HG02981 (cell line): ENCODE results near the gene SUN5.
"Not testable (repeated sequence)": the region's sequence is repeated elsewhere in the genome, so short reads cannot be mapped to it uniquely, and the experiment has no call there.

Experiments used
- ATAC-seq: cut with Tn5 transposase; IDR thresholded peaks from one replicate; pipeline ENCODE4 v1.9.1; 2021; ENCODE audit warnings: mild to moderate bottlenecking, moderate library complexity; ENCODE audit not compliant: unreplicated experiment

Gene SUN5

GRCh38 chr20:32978009-32978335, 26.3 kb downstream of the SUN5 start:
- ATAC-seq: no peak

DNA sequence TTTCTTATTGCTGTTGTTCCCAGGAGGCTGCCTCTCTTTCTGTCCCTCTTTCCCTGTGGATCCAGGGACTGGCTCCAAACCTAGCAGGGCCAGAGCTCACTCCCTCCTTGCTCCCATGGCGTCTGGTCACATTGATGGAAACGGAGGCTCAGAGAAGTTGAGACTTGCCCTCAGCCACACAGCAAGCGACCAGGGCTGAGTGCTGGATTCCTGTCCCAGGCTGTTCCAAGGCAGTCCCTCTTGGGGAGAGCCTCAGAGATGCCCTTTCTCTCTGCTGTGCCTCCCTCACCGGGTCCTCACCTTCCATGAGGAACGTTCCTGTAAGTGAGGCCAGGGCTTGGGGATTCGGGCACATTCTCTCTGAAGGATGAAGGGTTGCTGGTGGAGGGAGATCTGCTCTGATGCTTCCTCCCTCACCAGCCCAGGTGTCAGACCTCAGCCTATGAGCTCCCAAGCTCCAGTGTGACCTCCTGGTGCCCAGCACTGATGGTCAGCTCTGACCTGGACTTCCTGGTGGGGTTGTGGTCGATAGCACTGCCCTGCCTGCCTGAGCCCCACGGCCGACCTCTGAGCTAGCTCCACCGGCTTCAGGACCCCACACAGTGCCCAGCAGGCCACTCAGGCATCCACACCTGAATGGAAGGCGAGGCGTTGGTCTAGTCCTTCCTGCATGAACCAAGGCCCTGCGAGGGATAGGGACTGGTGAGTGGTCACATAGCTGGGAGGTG, 26.8 kb downstream of the SUN5 start:
- ATAC-seq: no peak

- ATAC-seq: no peak
These were observed 27.5 kb downstream of the SUN5 start for GRCh38 chr20:32976746-32977145.

DNA sequence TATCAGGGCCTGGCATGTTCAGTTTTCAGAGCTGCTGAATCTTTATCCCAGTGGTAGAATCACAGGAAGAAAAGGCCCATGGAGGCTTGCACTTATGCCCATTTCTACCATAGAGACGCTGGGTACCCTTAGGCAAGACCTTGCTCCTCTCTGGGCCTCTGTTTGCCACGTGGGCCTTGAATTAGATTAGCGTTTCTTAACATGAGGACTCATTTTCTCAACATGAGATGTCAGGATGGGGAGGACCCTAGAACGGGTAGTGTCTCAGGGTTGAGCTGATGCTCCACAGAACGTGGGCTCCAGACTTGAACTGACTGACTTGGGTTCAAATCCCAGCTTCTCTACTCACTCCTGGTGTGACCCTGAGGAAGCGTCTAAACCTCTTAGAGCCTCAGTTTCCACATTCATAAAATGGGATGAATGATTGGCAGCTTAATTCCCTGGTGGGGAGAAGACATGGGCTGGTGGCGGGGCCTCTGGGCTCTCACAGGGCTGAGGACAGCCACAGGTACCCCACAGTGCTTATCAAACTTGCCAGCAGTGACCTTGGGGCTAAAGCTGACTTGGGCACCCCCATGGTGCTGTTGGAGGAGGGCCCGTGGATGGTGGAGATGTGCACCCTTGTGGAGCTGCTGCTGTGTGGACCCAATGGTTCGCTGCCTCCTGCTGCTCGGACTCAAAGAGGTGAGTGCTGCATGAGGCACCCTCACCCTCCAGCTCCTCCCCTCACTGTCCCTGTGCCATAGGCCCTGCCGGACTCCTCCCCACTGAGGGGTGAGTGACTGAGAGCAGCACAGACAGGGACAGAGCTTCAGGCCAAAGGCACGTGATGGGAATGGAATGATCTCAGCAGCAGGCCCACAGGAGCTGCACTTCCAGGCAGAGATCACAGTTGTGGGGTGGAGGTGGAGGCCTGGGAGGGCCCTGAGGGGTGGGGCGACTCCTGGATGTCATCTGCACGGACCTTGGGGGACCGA, 28.2 kb downstream of the SUN5 start:
- no peak for ATAC-seq

DNA sequence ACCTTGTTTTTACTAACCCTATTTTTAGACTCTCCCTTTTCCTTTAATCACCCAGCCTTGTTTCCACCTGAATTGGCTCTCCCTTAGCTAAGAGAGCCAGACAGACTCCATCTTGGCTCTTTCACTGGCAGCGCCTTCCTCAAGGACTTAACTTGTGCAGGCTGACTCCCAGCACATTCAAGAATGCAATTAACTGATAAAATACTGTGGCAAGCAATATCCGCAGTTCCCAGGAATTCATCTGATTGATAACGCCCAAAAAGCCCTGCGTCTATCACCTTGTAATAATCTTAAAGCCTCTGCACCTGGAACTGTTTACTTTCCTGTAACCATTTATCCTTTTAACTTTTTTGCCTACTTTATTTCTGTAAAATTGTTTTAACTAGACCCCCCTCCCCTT, 29.1 kb downstream of the SUN5 start:
- not testable (repeated sequence) for ATAC-seq

DNA sequence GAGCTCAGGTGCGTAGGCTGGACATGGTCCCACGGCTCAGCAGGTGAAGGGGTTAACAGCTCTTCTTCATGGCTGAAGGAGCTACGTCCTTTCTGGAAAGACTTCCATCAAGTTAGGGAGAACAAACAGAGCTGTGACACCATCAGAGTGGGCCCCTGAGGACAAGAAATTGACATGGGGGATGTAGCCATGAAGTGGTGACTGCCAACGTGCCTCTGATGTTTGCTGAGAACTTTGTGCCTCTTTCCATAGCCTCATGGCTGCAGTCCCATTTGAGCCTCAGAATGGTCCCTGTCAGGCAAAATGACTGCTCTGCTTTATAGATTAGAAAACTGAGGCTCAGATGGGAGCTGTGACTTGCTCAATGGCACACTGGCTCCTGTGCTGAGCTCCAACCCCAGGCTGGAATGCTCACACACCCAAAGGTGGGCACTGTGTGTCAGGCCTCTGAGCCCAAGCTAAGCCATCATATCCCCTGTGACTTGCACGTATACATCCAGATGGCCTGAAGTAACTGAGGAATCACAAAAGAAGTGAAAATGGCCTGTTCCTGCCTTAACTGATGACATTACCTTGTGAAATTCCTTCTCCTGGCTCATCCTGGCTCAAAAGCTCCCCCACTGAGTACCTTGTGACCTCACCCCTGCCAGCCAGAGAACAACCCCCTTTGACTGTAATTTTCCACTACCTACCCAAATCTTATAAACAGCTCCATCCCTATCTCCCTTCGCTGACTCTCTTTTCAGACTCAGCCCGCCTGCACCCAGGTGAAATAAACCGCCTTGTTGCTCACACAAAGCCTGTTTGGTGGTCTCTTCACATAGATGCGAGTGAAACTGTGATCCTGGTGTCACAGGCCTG, 29.8 kb downstream of the SUN5 start:
- not testable (repeated sequence) for ATAC-seq

DNA sequence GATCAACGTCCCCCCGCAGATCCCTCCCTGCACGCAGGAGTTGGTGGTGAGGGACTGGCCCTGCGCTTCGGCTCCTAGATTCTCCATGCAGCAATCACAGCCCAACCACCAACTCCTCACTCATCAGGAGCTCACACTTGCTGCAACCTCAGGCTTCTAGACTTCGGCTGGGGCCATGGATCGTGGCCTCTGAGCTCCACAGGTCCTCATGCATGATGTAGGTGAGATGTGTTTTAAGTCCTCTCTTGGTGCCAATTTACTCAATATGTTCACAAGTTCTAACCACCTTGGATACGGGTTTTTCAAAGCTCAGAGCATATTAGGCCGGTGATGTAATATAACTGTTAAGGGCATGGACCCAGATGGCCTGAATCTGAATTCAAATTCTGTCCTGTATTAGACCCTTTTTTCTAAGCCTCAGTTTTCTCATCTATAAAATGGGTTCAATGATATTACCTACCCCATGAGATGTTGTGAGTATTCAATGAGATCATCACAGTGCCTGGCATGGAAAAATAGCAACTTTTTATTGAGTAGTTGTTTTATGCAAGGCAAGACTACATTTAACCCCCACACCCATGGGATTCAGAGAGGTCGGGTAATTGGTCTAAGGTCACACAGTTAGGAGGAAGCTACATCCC, 31.0 kb downstream of the SUN5 start:
- no peak for ATAC-seq

DNA sequence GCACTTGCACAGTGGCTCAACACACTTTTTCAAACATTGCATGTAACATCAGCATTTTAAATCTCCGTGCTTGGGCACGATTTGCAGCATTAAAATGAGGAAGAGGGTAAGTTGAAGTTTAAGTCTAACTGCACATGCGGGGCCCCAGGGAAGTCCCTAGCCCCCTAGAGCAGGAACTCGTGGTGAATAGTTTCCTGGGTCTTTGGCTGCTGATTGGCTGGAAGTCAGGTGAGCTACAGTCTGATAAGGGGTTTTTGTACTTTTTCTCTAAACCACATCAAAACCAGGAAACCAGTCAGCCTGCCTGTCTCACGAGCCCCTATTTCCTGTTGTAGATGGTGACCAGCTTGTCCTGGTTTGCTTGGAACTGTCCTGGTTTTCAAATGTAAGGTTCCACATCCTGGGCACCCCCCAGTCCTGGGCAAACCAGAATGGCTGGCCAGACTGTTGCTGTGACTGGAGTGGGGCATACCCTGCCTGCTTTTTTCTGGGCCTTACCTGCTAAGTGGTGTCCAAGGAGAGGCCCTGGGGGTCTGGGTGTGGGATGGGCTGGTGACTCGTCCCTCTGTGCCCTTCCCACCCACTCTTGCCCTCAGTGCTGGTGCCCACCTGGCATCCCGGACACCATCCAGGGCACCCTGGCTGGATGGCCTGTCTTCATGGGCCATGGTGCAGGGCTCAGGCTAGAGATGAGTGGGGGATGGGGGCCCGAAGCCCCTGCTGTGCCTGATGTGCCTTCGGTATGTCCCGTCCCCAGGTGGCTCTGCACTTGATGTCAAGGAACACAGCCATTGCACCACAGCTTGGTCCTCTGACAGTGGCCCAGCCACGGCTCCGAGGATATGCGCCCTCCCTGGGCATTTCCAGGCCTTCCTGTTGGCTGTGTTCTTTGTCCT, 31.8 kb downstream of the SUN5 start:
- peak; percentile 78 for ATAC-seq

- no peak for ATAC-seq
These were observed 32.5 kb downstream of the SUN5 start for GRCh38 chr20:32971703-32972161.

DNA sequence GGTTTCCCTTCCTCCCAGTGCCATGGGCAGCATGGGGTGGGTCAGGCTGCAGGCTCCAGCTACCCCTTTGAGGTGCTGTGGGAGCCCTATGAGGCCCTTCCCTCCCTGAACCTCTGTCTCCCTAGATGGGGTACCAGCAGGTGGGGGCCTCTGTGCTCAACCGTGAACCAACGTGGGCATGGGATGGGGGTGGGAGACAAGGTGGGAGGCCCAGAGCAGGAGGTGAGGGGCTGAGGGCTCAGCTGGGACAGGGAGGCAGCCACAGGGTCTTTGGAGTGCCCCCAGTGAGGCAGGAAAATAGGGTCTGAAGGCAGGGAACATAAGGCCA, 33.3 kb downstream of the SUN5 start:
- no peak for ATAC-seq

DNA sequence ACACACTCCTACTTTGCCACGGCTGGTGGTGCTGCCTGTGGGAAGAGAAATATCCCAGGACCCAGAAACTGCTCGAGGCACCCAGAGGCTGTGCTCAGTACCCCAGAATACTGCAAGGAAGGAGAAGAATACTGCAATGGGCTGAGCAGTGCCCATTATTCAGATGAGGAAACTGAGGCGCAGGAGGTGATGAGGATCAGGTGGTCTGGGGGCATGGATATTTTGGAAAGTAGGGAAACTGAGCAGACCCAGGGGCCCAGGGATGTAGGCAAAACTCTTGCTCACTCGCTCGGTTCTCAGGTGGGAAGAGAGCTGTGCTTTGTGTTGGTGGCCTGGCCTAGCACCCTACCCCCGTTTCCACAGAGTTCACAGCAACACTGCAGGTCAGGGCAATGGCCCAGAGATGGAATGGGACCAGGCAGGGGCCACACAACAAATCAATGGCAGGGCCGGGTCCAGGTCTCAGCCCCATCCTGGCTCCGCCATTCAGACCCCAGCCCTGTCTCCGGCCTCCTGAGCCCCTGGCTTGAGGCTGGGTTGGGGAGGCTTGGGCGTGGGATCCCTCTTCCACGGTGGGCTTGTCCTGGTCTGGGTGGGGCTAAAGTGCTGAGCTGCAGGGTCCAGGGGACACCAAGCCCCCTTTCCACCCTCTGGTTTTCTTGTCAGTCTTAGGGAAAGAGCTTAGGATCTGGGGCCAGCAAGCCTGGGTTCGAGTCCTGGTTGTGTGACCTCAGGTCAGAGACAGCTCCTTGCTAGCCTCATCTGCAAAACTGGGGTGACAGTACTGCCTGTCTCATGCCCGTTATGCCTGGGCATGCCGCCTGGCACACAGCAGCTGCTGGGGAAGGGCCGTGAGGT, 33.9 kb downstream of the SUN5 start:
- no peak for ATAC-seq

- no peak for ATAC-seq
These were observed 34.7 kb downstream of the SUN5 start for GRCh38 chr20:32969356-32970114.

DNA sequence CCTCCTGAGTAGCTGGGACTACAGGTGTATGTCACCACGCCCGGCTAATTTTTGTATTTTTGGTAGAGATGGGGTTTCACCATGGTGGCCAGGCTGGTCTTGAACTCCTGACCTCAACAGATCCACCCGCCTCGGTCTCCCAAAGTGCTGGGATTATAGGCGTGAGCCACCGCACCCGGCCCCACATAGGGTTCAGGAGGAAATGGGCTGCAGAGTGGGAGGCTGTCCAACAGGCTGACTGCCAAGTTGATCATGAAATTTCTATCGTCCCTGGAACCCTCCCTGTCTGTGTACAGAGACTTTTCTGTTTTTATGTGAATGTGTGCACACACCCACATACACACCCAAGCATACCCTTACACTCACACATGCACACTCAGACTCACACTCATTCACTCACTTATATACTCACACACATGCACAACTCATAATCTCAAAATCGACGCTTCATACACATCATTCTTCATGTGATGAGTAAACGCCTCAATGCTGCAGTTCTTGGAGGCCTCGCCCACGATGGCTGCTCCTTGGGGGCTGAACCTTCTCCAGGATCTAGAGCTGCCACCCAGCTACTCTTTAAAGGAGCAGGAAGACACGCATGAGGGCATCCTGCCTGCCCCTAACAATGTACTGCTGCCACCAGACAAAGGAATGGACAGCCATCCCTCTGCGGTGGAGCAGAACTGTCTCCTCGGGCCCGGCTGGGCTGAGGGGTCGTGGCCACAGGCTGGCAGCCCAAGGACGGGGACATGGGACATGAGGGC, 35.6 kb downstream of the SUN5 start:
- ATAC-seq: no peak

GRCh38 chr20:32967961-32968457, 36.2 kb downstream of the SUN5 start:
- ATAC-seq: no peak

DNA sequence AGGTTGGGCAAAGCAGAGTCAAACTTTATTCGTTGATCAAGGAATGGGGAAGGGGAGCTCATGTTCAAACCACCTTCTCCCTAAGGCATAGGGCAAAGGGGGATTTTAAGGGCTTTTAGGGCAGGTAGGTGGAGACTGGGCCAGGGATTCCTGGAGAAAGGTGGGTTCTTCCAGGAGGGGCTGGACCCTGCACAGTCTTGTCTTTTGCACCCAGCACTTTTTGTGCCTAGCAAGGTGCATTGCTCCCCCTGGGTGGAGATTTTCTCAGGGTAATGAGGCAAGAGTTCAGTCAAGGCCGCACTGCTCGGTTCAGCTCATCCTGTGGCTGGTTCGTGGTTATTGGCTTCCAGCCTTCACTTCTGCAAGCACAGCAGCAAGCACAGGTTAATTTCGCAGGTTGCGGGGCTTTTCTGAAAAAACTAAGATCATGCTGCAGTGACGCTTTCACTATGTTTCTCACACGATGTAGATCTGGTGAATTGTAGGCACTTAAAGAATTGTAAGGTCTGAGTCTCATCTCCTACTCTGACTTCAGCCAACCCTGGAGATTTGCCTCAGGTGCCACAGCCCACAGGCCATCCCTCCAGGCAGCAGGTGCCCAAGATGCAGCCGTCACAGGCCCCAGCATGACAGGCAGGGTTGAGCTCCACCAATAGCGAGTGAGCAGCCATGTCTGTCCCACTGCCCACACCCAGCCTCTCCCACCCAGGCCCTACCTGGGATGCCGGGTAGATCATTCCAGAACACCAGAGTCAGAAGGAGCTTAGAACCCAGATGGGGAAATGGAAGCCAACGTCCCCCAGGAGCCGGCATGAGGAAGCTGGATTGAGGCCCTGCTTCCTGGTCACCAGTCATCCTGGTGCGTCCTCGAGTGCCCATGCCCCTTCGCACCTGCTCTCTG, 37.1 kb downstream of the SUN5 start:
- no peak for ATAC-seq

DNA sequence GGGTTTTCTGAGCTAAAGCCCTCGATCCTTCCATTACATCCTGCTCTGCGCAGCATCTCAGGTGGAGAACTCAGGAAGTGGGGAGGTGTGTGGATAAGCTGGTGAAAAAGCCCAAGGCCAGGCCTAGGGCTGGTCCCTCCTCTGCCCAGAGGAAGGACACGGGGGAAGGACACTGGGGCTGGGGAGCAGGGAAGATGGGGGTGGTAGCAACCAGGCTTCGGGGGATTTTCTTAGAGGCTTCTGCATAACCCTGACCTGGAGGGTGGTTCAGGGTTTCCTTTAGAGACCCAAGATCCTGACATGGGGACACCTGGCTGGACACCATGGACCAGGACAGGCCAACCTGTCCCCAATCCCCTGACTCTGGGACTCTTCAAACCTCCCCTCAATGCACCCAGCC, 37.9 kb downstream of the SUN5 start:
- ATAC-seq: no peak
